ENCODE measurements around the gene SOWAHA. TPM values are rescaled to one million over a fixed set of nuclear protein-coding genes. Genes with fewer than 3 reads are reported as not detected.

The SOWAHA gene
- polyA plus RNA-seq, 3 donors: not detected

GRCh38 chr5:132827943-132828673 is 15.0 kb downstream of the SOWAHA start:
- no peak overlapping the region for H3K9ac ChIP-seq (ENCODE audit: insufficient read depth, low read length, poor library complexity, severe bottlenecking)
- H3K27me3 Mint-ChIP-seq (ENCODE audit: low read depth in 3 of 3): peaks cover 74 to 92% (median 74%) of the 10 kb centered on the region in 3 donors
- H3K36me3 ChIP-seq (replicated peaks in 1 of 2; ENCODE audit: control insufficient read depth in 1 of 2, insufficient read depth in 2 of 2, low read length in 2 of 2): peaks cover 0 to 37% of the 10 kb centered on the region in 2 donors
- WGBS (ENCODE audit: insufficient coverage): 100% methylated on average over 1 of the region's 4 CpGs
- H3K4me3 Mint-ChIP-seq: peak overlapping the region; percentile 27 to 78
- no peak overlapping the region for H3K27ac ChIP-seq (ENCODE audit: low read depth in 1 of 2, low read length in 2 of 2)
- peaks cover 41 to 45% of the 10 kb centered on the region in 2 donors for H3K36me3 Mint-ChIP-seq
- H3K4me1 Mint-ChIP-seq: peaks cover 39% of the 10 kb centered on the region
- H3K9me3 Mint-ChIP-seq: peaks cover 0 to 21% (median 15%) of the 10 kb centered on the region in 7 donors
- H3K4me1 ChIP-seq (ENCODE audit: control insufficient read depth in 1 of 2, insufficient read depth in 2 of 2, low read length in 2 of 2): peaks cover 17 to 42% of the 10 kb centered on the region in 2 donors
- H3K9me3 ChIP-seq (replicated peaks in 1 of 2; ENCODE audit: control insufficient read depth in 1 of 2, insufficient read depth in 1 of 2, low read length in 2 of 2): peaks cover 0 to 17% of the 10 kb centered on the region in 2 donors
- peaks cover 11% of the 10 kb centered on the region for H3K79me2 ChIP-seq (ENCODE audit: insufficient read depth, low read length)
- peak overlapping the region in 1 of 7 donors; percentile 15 for H3K27ac Mint-ChIP-seq
- peaks cover 44 to 73% of the 10 kb centered on the region in 2 donors for H3K27me3 ChIP-seq (ENCODE audit: control insufficient read depth in 2 of 2, insufficient read depth in 2 of 2, low read length in 2 of 2)
- DNase-seq: no peak
- no peak overlapping the region for H3K4me3 ChIP-seq (replicated peaks in 1 of 3; ENCODE audit: low read depth in 2 of 3, low read length in 3 of 3)
- TF ChIP-seq CTCF (IDR thresholded peaks at IDR 0.05): no peak
- intact Hi-C loops (cut with micrococcal nuclease): loop anchor here in 1 of 2 donors (10.0 kb wide), 1 partner anchor 323 kb away; no protein-coding TSS in a partner anchor
- H3K4me2 ChIP-seq (replicated peaks; ENCODE audit: extremely low read depth, low read length, poor library complexity, severe bottlenecking): no peak overlapping the region
- no peak overlapping the region for H2AFZ ChIP-seq (ENCODE audit: insufficient read depth, low read depth, low read length, poor library complexity, severe bottlenecking)
- H4K20me1 ChIP-seq (ENCODE audit: insufficient read depth, low read length): peaks cover 68% of the 10 kb centered on the region

GRCh38 chr5:132828846-132829494 is 15.9 kb downstream of the SOWAHA start:
- H3K9me3 ChIP-seq (replicated peaks in 1 of 2; ENCODE audit: control insufficient read depth in 1 of 2, insufficient read depth in 1 of 2, low read length in 2 of 2): peaks cover 0 to 12% of the 10 kb centered on the region in 2 donors
- peaks cover 59% of the 10 kb centered on the region for H4K20me1 ChIP-seq (ENCODE audit: insufficient read depth, low read length)
- peaks cover 36 to 65% of the 10 kb centered on the region in 2 donors for H3K27me3 ChIP-seq (ENCODE audit: control insufficient read depth in 2 of 2, insufficient read depth in 2 of 2, low read length in 2 of 2)
- no peak overlapping the region for H3K27ac ChIP-seq (ENCODE audit: low read depth in 1 of 2, low read length in 2 of 2)
- intact Hi-C loops (cut with micrococcal nuclease): loop anchor here in 1 of 2 donors (10.0 kb wide), 1 partner anchor 324 kb away; no protein-coding TSS in a partner anchor
- peaks cover 11% of the 10 kb centered on the region for H3K79me2 ChIP-seq (ENCODE audit: insufficient read depth, low read length)
- Mint-ChIP-seq H3K27me3 (ENCODE audit: low read depth in 3 of 3) (peaks cover 67 to 85% (median 67%) of the 10 kb centered on the region in 3 donors), H3K4me1 (peaks cover 31% of the 10 kb centered on the region), H3K4me3 (peak overlapping the region; percentile 91 to 96), H3K9me3 (peaks cover 0 to 20% (median 15%) of the 10 kb centered on the region in 7 donors), H3K27ac (peak overlapping the region in 1 of 7 donors; percentile 27), H3K36me3 (peaks cover 38 to 42% of the 10 kb centered on the region in 2 donors)
- no peak overlapping the region for H2AFZ ChIP-seq (ENCODE audit: insufficient read depth, low read depth, low read length, poor library complexity, severe bottlenecking)
- H3K4me1 ChIP-seq (ENCODE audit: control insufficient read depth in 1 of 2, insufficient read depth in 2 of 2, low read length in 2 of 2): peaks cover 17 to 36% of the 10 kb centered on the region in 2 donors
- peak overlapping the region in 1 of 3 experiments; percentile 76 for H3K4me3 ChIP-seq (replicated peaks in 1 of 3; ENCODE audit: low read depth in 2 of 3, low read length in 3 of 3)
- no peak for DNase-seq
- peak overlapping the region; percentile 82 for H3K4me2 ChIP-seq (replicated peaks; ENCODE audit: extremely low read depth, low read length, poor library complexity, severe bottlenecking)
- H3K9ac ChIP-seq (ENCODE audit: insufficient read depth, low read length, poor library complexity, severe bottlenecking): no peak overlapping the region
- TF ChIP-seq CTCF (IDR thresholded peaks at IDR 0.05): no peak
- peaks cover 0 to 32% of the 10 kb centered on the region in 2 donors for H3K36me3 ChIP-seq (replicated peaks in 1 of 2; ENCODE audit: control insufficient read depth in 1 of 2, insufficient read depth in 2 of 2, low read length in 2 of 2)
- WGBS (ENCODE audit: insufficient coverage): 79% methylated on average over 4 of the region's 4 CpGs

Data from CD14-positive monocyte (primary cell).